Stimulated activated naive CD8-positive, alpha-beta T cell treated with anti-CD3 and anti-CD28 coated beads, Interleukin-15, amount 100 ng/mL, for 72 hours (primary cell): ENCODE results near the gene CGRRF1.
A peak's percentile ranks its signal among the peaks of the same experiment; 100 is the strongest.

Experiments
- ATAC-seq: fragments of 150-1000 bp; cut with Tn5 transposase; 2 replicates; pipeline ENCODE4 v1.10.0; 2021; ENCODE audit warnings: mild to moderate bottlenecking, moderate library complexity
- DNase-seq, 2 donors: peaks; one replicate each; pipeline ENCODE4 v3.0.0; 2021 to 2022
- H3K27ac Mint-ChIP-seq, 2 donors: one replicate each; pipeline ENCODE4 v1.8.0; 2022; ENCODE audit warnings: mild to moderate bottlenecking in 2 of 2, mixed read lengths in 2 of 2, moderate library complexity in 2 of 2
- H3K27me3 Mint-ChIP-seq: one replicate; pipeline ENCODE4 v1.8.0; 2022; ENCODE audit warnings: mixed read lengths
- H3K4me1 Mint-ChIP-seq: one replicate; pipeline ENCODE4 v1.8.0; 2022; ENCODE audit warnings: mild to moderate bottlenecking, mixed read lengths
- H3K4me3 Mint-ChIP-seq, 2 donors: one replicate each; pipeline ENCODE4 v1.8.0; 2022; ENCODE audit warnings: mild to moderate bottlenecking in 2 of 2, mixed read lengths in 2 of 2, moderate library complexity in 1 of 2
- H3K9me3 Mint-ChIP-seq, 2 donors: one replicate each; pipeline ENCODE4 v1.8.0; 2022; ENCODE audit warnings: mixed read lengths in 2 of 2

The CGRRF1 gene

GRCh38 chr14:54555651-54556050 is 45.9 kb downstream of the CGRRF1 start:
- no peaks in the 10 kb centered on the region for H3K9me3 Mint-ChIP-seq
- H3K4me3 Mint-ChIP-seq: no peak overlapping the region
- H3K27me3 Mint-ChIP-seq: peaks cover 14% of the 10 kb centered on the region
- DNase-seq: no peak
- no peaks in the 10 kb centered on the region for H3K4me1 Mint-ChIP-seq
- H3K27ac Mint-ChIP-seq: no peak overlapping the region
- ATAC-seq: no peak

GRCh38 chr14:54556535-54556934 is 46.8 kb downstream of the CGRRF1 start:
- Mint-ChIP-seq H3K4me1 (no peaks in the 10 kb centered on the region), H3K9me3 (no peaks in the 10 kb centered on the region), H3K4me3 (no peak overlapping the region), H3K27ac (no peak overlapping the region), H3K27me3 (peaks cover 15% of the 10 kb centered on the region)
- ATAC-seq (no peak), DNase-seq (no peak)

- no peak overlapping the region for H3K27ac Mint-ChIP-seq
- H3K9me3 Mint-ChIP-seq: no peaks in the 10 kb centered on the region
- H3K4me1 Mint-ChIP-seq: peaks cover 17% of the 10 kb centered on the region
- no peak for ATAC-seq
- DNase-seq: no peak
- H3K4me3 Mint-ChIP-seq: no peak overlapping the region
- H3K27me3 Mint-ChIP-seq: peaks cover 17% of the 10 kb centered on the region
These were observed 52.6 kb downstream of the CGRRF1 start for GRCh38 chr14:54562334-54562733.

GRCh38 chr14:54564071-54564867 is 54.6 kb downstream of the CGRRF1 start:
- peaks cover 31% of the 10 kb centered on the region for H3K4me1 Mint-ChIP-seq
- no peaks in the 10 kb centered on the region for H3K9me3 Mint-ChIP-seq
- peak overlapping the region; percentile 88 for H3K4me3 Mint-ChIP-seq
- H3K27me3 Mint-ChIP-seq: peaks cover 24% of the 10 kb centered on the region
- H3K27ac Mint-ChIP-seq: no peak overlapping the region
- DNase-seq: no peak
- ATAC-seq: no peak

- Mint-ChIP-seq H3K27ac (peak overlapping the region in 1 of 2 donors; percentile 88), H3K9me3 (no peaks in the 10 kb centered on the region), H3K27me3 (peaks cover 25% of the 10 kb centered on the region), H3K4me3 (peak overlapping the region; percentile 88), H3K4me1 (peaks cover 34% of the 10 kb centered on the region)
- ATAC-seq (peak; percentile 66), DNase-seq (peak; percentile 76 to 77)
These were observed 55.4 kb downstream of the CGRRF1 start for GRCh38 chr14:54564868-54565784.

- DNase-seq: peak; percentile 84 to 85
- H3K27ac Mint-ChIP-seq: peak overlapping the region; percentile 33 to 88
- peak overlapping the region; percentile 88 for H3K4me3 Mint-ChIP-seq
- ATAC-seq: peak; percentile 80
- no peaks in the 10 kb centered on the region for H3K9me3 Mint-ChIP-seq
- peaks cover 19% of the 10 kb centered on the region for H3K27me3 Mint-ChIP-seq
- H3K4me1 Mint-ChIP-seq: peaks cover 34% of the 10 kb centered on the region
These were observed 56.2 kb downstream of the CGRRF1 start for GRCh38 chr14:54565785-54566409.

- Mint-ChIP-seq H3K27ac (peak within 1 kb of the TSS; percentile 66 to 99), H3K4me3 (peak within 1 kb of the TSS; percentile 98 to 99), H3K27me3 (peaks cover 19% of the 10 kb centered on the region), H3K4me1 (peaks cover 34% of the 10 kb centered on the region), H3K9me3 (no peaks in the 10 kb centered on the region)
- peak; percentile 66 to 70 for DNase-seq
- peak; percentile 26 for ATAC-seq
These were observed 56.9 kb downstream of the CGRRF1 start, which contains the start of gene SAMD4A for GRCh38 chr14:54566410-54567223. SAMD4A (plus strand) TSS chr14:54567128; CDS start chr14:54567917, 789 bp downstream.

- Mint-ChIP-seq H3K9me3 (peaks cover 4 to 5% of the 10 kb centered on the region in 2 donors), H3K27ac (peak overlapping the region; percentile 66 to 99)
- no peak for DNase-seq
These were observed 57.5 kb downstream of the CGRRF1 start for GRCh38 chr14:54567224-54567638.

GRCh38 chr14:54567639-54568561 is 58.2 kb downstream of the CGRRF1 start:
- Mint-ChIP-seq H3K4me3 (peak overlapping the region; percentile 98 to 99), H3K9me3 (peaks cover 7% of the 10 kb centered on the region in 2 donors), H3K4me1 (peaks cover 34% of the 10 kb centered on the region), H3K27me3 (peaks cover 17% of the 10 kb centered on the region), H3K27ac (peak overlapping the region; percentile 66 to 99)
- ATAC-seq (peak; percentile 58), DNase-seq (peak; percentile 46 to 64)

More at GRCh38 chr14:54567224-54567638, 57.5 kb downstream of the CGRRF1 start:
- Mint-ChIP-seq H3K27me3 (peaks cover 21% of the 10 kb centered on the region), H3K4me3 (peak overlapping the region; percentile 98 to 99), H3K4me1 (peaks cover 34% of the 10 kb centered on the region)
- peak; percentile 11 for ATAC-seq

- Mint-ChIP-seq H3K4me3 (peak overlapping the region in 1 of 2 donors; percentile 26), H3K4me1 (peaks cover 34% of the 10 kb centered on the region), H3K9me3 (peaks cover 15 to 16% of the 10 kb centered on the region in 2 donors), H3K27ac (no peak overlapping the region), H3K27me3 (peaks cover 17% of the 10 kb centered on the region)
- ATAC-seq (no peak), DNase-seq (no peak)
These were observed 59.3 kb downstream of the CGRRF1 start for GRCh38 chr14:54568821-54569595.

GRCh38 chr14:54570047-54570446 is 60.3 kb downstream of the CGRRF1 start:
- H3K4me1 Mint-ChIP-seq: peaks cover 25% of the 10 kb centered on the region
- H3K27ac Mint-ChIP-seq: no peak overlapping the region
- peaks cover 15 to 19% of the 10 kb centered on the region in 2 donors for H3K9me3 Mint-ChIP-seq
- peaks cover 17% of the 10 kb centered on the region for H3K27me3 Mint-ChIP-seq
- DNase-seq: no peak
- H3K4me3 Mint-ChIP-seq: no peak overlapping the region
- no peak for ATAC-seq

GRCh38 chr14:54570631-54571415 is 61.1 kb downstream of the CGRRF1 start:
- peaks cover 20% of the 10 kb centered on the region for H3K4me1 Mint-ChIP-seq
- no peak overlapping the region for H3K27ac Mint-ChIP-seq
- peaks cover 17% of the 10 kb centered on the region for H3K27me3 Mint-ChIP-seq
- no peak for DNase-seq
- no peak overlapping the region for H3K4me3 Mint-ChIP-seq
- peaks cover 15 to 19% of the 10 kb centered on the region in 2 donors for H3K9me3 Mint-ChIP-seq
- no peak for ATAC-seq
